Panc1 (cell line): ENCODE results near the gene ATP10D.

Experiments
- CTCF ChIP-seq: fragments of 450-650 bp; IDR thresholded peaks from 2 replicates; pipeline ENCODE4 v1.5.1; 2017; ENCODE audit warnings: mild to moderate bottlenecking
- POLR2AphosphoS5 ChIP-seq: IDR thresholded peaks from 2 replicates; pipeline ENCODE4 v1.6.1; 2012; ENCODE audit warnings: mild to moderate bottlenecking, low read depth, low read length, moderate library complexity
- REST ChIP-seq, 2 experiments: IDR thresholded peaks; 2 replicates each; pipeline ENCODE4 v1.6.1; 2011 to 2012; ENCODE audit warnings: low read depth in 2 of 2, control low read depth in 1 of 2, low read length in 1 of 2, mild to moderate bottlenecking in 1 of 2, moderate library complexity in 1 of 2; ENCODE audit not compliant: insufficient read depth in 1 of 2
- SIN3A ChIP-seq: IDR thresholded peaks from 2 replicates; pipeline ENCODE4 v1.6.1; 2012; ENCODE audit warnings: low read depth, mild to moderate bottlenecking, low read length, moderate library complexity, borderline replicate concordance; ENCODE audit not compliant: insufficient read depth

- no peak for TF ChIP-seq CTCF
- TF ChIP-seq REST (IDR thresholded peaks at IDR 0.05; ENCODE audit: insufficient read depth in 1 of 2, low read depth in 2 of 2, low read length in 1 of 2), result no peak
- no peak for TF ChIP-seq POLR2AphosphoS5
- TF ChIP-seq SIN3A, result no peak
These were observed 33.4 kb upstream of the ATP10D start for GRCh38 chr4:47451657-47452056.
